GM15510 (cell line): ENCODE measurements around the gene AMMECR1.

Experiments used
- POLR2A ChIP-seq: IDR thresholded peaks from 3 replicates; pipeline ENCODE4 v1.6.1; 2011; ENCODE audit warnings: borderline replicate concordance; ENCODE audit not compliant: insufficient read length; ENCODE audit errors: extremely low read depth

AMMECR1 gene

DNA sequence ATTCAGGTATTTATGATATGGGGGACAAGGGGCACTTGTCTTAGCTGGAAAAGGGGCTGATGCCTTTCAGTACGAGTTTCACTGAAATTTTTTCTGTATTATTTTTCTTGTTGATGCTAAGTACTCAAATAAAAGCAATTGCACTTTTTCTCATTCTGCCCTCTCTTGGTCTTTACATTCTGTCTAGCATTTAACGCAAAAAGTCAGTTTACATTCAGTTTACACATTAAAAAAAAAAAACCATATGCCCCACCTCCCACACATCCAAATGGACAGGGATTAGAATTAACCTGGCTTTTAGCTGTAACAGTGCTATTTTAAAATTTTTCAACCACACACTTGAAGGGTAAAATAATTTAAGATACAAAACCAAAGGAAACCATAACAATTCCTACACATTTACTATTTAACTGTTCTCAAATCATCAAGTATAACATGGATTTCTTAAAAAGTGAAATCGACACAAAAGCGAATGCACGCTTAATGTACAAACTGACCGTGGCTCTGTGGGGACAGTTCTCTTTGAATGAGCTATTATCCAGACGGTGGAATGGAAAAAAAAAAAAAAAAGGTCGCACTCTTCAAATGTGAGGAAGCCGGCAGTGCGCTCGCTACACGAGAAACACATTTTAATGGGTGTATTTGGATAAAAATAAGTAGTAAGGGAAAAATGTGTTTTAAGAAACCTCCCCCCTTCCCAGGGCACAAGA, 1.4 kb downstream of the AMMECR1 start:
- no peak for TF ChIP-seq POLR2A

DNA sequence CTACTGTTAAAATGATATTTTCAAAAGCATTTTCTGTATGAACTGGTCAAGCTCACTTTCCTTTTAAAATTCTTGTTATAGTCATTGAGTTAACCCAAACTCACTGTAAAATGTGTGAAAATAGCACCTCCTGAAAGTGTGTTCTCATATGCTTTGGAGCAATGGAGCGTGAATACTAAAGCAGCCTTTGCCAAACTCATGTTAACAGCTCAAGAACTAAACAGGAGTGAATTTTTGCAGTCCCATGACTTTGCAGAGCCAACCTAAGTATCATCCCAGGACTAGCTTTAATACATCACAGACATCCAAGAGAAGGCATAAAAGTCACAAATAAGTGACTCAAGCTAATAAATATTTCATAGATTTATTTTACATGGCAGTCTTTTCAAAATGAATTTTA, 2.3 kb downstream of the AMMECR1 start:
- no peak for TF ChIP-seq POLR2A

DNA sequence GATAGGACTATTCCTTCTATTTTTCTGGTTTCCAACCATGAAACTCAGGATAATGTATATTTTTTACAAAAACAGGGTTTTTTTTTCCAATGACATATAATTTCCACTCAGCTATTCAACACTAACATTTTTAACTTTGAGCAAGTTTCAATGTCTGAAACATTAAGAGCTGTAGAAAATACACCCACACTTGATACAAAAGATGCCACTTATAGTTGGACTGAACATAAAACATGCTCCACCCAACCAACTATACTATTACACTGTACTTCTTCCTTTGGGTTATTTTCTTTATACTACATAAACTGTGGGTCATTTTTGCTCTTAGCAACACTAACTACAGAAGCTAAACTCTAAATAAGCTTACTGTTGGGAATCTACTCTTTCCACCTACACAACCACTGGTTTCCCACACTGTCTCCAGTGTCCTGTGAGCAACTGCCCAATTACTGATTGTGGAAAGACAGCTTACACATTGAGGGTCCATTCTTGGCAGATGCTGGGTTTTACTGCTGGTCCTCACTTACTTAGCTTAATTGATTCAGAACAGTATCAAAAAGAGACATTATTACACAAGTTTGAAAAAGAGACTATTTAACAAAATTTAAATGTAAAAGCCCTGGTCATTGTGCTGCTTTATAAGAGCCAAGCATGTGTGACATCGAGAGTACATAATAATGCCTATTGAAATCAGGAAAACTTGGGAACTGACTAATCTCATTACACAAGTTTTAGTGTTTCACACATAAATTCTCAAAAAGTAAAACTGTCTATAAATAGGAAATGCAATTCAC, 6.3 kb downstream of the AMMECR1 start:
- no peak for TF ChIP-seq POLR2A

DNA sequence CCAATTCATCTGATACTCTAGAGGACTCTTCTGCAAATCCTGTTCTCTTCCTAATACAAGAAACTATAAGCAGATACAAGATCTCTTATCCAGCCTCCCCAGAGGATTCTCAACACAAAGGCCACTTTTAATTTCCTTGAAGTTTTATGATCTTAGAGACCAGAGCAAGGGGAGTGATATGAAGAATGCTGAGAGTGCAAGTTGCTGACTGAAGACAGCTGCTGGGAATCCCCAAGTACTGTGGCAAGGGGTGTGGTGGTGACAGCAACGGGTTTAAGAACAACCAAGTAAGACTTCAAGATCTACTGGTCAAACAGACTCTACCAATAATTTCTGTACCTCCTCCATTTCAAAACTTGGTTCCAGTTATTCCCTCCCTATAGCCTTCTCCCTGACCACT, 7.0 kb downstream of the AMMECR1 start:
- no peak for TF ChIP-seq POLR2A

DNA sequence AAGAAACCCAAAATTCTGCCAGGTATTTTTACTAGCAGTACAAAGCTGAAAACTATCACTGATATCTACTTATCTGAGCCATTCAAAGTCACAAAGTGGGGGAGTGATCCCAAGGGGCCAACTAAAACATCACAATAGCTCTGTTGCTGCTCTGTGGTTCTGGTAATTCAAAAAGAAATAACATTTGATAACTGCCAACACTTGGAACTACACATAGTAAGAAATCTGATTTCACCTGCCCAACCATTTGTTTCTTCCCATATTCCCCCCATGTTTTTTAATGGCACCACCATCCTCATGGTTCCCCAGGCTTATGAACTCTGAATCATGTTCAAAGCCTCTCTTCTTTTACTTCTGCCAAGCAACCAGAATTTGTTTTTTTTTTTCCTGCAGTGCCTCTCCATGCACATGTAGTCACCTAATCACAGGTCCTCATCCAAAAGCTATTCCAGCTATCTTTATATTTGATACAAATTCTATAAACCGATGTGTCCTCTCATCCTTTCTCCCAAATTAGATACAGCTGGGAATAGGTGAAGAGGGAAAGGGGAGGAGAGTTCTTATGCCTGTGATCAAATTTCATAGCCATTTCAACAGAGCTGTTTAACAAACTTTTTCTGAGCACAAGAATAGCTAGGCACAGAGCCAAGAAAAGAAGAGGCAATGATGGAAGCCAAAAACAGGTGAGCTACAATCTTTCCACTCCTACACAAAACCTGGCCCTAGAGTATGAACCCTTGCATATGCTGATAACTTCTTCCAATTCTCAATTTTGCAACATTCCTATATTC, 7.7 kb downstream of the AMMECR1 start:
- TF ChIP-seq POLR2A = no peak

DNA sequence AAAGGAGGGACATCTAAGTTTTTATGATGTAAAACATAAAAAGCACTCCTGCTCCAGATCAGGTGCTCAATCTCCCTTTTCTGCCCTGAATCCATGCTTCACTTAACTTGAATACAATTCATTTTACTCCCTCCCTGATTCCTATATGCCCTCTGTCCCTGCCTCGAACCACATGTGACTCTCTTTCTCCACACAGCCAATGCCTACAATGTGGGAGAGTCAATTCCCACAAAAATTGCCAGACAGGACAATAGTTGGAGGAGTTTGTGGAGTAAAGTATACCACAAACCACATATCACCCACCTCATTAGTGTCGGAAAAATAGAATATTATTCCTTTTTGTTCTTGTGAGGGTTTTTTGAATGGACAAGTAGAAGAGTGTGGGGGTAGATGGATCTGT, 9.7 kb downstream of the AMMECR1 start:
- no peak for TF ChIP-seq POLR2A

DNA sequence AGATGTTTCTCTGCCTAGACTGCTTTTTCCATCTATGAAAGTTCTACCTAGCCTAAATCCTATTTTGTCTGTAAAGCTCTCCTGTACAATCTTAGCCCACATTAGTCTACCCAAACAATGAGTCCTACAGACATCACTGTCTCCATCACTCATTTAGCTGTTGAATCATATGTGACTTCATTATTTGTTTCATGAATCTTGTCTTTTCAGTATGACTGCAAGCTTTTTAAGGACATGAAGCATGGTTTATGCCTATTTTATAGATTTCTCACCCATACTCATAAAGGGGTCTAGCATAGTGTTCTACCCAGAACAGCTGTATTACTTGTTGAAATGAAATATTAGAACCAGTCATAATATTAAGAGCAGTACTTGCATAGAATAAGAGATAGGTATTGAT, 13.0 kb downstream of the AMMECR1 start:
- no peak for TF ChIP-seq POLR2A

DNA sequence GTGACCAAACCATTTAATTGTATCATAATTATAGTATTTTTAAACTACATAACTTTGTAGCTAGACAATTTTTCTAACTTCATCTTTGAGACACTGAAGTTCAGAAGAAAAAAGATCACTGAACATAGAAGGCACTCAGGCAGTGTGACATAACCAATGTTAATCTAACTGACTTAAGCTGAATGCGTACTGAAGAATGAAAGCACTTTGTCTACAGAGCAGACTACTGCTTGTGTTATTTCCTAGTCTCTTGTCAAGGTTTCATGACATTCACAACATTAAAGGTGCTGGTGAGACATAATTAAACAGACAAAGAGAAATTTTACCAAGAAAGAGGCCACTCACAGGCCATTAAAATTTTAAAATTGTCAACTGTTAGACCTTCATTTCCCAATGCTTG, 13.5 kb downstream of the AMMECR1 start:
- TF ChIP-seq POLR2A = no peak

DNA sequence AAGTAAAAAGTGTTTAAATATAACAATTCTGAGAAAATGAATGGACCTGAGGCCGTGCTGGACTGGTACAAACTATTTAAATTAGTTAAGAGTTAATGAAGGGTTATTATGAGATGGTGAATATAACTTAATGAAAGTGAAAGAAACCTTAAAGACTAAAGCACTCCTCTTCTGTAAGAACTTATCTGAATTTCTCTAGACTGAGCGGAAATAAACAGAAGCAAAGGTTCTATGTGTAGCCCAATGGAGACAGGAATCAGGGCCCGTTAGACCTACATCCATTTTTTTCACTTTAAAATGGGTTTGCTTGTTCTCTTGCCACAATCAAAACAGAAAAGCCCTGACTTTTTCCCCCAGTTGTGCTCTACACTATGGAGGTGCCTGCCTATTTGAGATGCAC, 14.9 kb downstream of the AMMECR1 start:
- TF ChIP-seq POLR2A = no peak

DNA sequence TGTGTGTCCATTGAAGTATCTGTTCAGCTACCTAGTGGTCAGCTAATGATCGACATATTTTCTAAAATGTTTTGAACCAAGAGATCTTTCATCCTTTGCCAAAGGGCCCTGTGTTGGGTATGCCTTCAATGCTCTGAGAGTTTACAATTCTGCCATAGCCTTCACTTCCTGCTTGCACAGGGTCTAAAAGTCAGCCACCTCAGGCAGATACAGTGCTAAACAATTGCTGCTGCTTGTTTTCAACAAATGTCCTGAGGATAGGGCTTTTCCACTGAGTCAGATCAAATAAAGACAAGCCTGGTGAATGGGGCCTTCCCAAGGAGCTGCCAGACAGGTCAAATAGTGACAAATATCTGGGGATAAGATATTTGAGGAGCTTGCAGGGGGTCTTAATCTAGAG, 16.7 kb downstream of the AMMECR1 start:
- no peak for TF ChIP-seq POLR2A

DNA sequence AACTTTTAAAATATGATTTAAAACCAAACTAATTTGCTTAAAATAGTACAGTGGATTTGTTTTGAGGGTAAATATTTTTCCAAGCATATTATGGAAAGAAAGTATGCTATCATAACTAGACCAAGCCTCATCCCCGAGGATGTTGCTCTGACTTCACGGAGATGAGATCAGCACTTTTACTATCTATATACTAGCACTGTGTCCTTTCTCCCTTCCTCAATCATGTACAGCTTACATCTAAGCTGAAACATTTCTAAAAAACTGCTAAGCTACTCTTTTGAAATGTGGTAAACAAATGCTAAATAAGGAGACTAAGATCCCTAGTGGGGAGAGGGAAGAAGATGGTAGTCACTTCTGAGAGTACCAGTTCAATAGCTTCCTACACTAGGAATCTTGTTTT, 23.8 kb downstream of the AMMECR1 start:
- TF ChIP-seq POLR2A = no peak

DNA sequence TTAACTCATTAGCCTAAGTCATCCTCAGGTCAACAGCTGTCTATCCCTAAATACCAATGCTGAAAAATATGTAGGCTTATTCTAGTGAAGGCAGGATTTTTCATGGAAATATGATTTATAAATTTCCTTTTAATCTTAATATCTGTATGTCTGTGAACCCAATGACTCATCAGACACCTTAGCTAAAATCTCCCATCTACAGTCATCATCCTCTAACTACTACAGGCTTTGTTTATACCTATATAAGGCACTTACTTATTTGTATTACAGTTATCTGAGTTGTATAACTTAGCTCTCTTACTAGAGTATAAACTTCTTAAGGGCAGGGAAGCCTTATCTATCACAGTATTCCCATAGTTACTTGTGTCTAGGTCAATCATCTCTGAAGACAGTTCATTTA, 24.2 kb downstream of the AMMECR1 start:
- no peak for TF ChIP-seq POLR2A

DNA sequence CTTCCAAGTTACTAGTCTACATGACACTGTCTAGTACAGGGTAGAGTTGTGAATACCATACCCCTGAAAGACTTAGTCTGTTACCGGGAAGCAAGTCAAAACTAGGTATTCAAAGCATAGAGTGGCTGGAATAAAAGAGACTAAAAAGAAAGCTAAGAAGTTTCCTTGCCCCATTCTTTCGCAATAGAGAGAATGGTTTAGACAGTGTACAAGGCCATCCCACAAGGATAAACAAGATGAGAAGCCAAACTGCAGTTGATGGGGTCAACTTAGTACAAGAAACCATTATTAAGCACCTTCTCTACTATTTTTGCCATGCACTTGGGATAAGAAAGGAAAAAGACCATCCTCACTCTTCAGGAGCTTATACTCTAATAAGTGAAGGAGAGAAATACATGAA, 30.3 kb downstream of the AMMECR1 start:
- TF ChIP-seq POLR2A = no peak

DNA sequence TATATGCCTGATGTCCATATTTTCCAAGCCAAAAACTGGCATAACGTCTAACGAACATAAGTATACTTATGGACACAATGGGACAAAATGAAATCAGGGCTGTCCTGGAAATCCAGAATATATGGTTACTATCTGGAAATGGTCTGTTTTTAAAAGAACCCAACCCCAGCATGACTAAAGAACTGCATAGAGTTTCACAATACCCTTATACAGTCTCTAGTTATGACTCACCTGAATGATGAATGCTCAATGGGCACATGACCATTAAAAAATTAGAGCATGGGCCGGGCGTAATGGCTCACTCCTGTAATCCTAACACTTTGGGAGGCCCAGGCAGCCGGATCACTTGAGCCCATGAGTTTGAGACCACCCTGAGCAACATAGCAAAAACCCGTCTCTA, 31.8 kb downstream of the AMMECR1 start:
- no peak for TF ChIP-seq POLR2A

DNA sequence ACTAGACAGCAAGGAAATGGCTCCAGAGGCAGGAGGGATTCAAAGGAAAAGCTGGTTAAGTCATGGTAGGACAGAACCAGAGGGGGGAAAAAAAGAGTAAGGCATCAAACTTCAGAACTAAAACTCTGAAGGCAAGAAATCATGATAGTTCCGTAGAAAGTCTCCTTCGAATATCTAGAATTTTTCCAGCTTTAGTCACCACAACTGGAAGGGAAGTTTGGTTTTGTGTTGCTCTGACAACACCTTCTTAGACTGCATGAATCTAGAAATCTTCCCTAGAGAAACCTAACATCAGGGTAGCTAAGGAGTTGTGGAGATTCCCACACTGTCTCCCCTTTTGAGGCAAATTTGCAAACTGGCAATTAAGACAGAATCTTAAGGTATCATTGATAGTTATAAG, 33.7 kb downstream of the AMMECR1 start:
- no peak for TF ChIP-seq POLR2A
